Neural crest cell (in vitro differentiated cells): Measurements from ENCODE around the gene ELMO1. TPM values are rescaled to one million over a fixed set of nuclear protein-coding genes. Genes with fewer than 3 reads are reported as not detected.

Source experiments
- DNase-seq: peaks from one replicate; pipeline ENCODE4 v3.0.0; 2021; ENCODE audit warnings: low read depth, mixed read lengths, low spot score
- H3K27ac Mint-ChIP-seq: one replicate; pipeline ENCODE4 v1.8.0; 2021; ENCODE audit warnings: mild to moderate bottlenecking, mixed read lengths; ENCODE audit not compliant: unreplicated experiment
- H3K27me3 Mint-ChIP-seq: 2 replicates; pipeline ENCODE4 v1.8.0; 2021; ENCODE audit warnings: low read depth, mild to moderate bottlenecking, mixed read lengths
- H3K36me3 Mint-ChIP-seq: 2 replicates; pipeline ENCODE4 v1.8.0; 2021; ENCODE audit warnings: low read depth, mild to moderate bottlenecking, mixed read lengths
- H3K4me1 Mint-ChIP-seq: 2 replicates; pipeline ENCODE4 v1.8.0; 2021; ENCODE audit warnings: mixed read lengths
- H3K4me3 Mint-ChIP-seq: one replicate; pipeline ENCODE4 v1.8.0; 2021; ENCODE audit warnings: mild to moderate bottlenecking, mixed read lengths
- H3K9me3 Mint-ChIP-seq: 2 replicates; pipeline ENCODE4 v1.8.0; 2021; ENCODE audit warnings: mixed read lengths
- CTCF ChIP-seq: fragments of 200-600 bp; sonication (generic); conservative IDR thresholded peaks from 2 replicates; pipeline ENCODE4 v1.5.0; 2021; ENCODE audit warnings: antibody characterized with exemption, mild to moderate bottlenecking
- total RNA-seq: library from RNA; stranded (reverse); gene quantifications from 2 replicates; pipeline ENCODE4 v1.2.1, GENCODE V29; 2021

ELMO1 gene
- total RNA-seq, 1 donor from 2014 or later, result 7.4 TPM

GRCh38 chr7:37011151-37011890 is 437.3 kb downstream of the ELMO1 start:
- DNase-seq, result no peak
- Mint-ChIP-seq H3K4me3 (no peak overlapping the region), H3K4me1 (peaks cover 22% of the 10 kb centered on the region), H3K27me3 (no peaks in the 10 kb centered on the region), H3K9me3 (no peaks in the 10 kb centered on the region), H3K27ac (no peak overlapping the region), H3K36me3 (peaks cover 1% of the 10 kb centered on the region)
- TF ChIP-seq CTCF, result no peak

- no peak for DNase-seq
- no peaks in the 10 kb centered on the region for H3K9me3 Mint-ChIP-seq
- peaks cover 22% of the 10 kb centered on the region for H3K4me1 Mint-ChIP-seq
- no peaks in the 10 kb centered on the region for H3K36me3 Mint-ChIP-seq
- TF ChIP-seq CTCF, result no peak
- no peaks in the 10 kb centered on the region for H3K27me3 Mint-ChIP-seq
- H3K27ac Mint-ChIP-seq, result no peak overlapping the region
- H3K4me3 Mint-ChIP-seq, result no peak overlapping the region
These were observed 439.5 kb downstream of the ELMO1 start for GRCh38 chr7:37009125-37009675.

- no peaks in the 10 kb centered on the region for H3K36me3 Mint-ChIP-seq
- H3K9me3 Mint-ChIP-seq, result no peaks in the 10 kb centered on the region
- DNase-seq, result no peak
- no peak overlapping the region for H3K27ac Mint-ChIP-seq
- no peak for TF ChIP-seq CTCF
- no peak overlapping the region for H3K4me3 Mint-ChIP-seq
- peaks cover 18% of the 10 kb centered on the region for H3K4me1 Mint-ChIP-seq
- no peaks in the 10 kb centered on the region for H3K27me3 Mint-ChIP-seq
These were observed 441.0 kb downstream of the ELMO1 start for GRCh38 chr7:37007691-37008090.

- H3K27ac Mint-ChIP-seq, result no peak overlapping the region
- no peaks in the 10 kb centered on the region for H3K9me3 Mint-ChIP-seq
- no peaks in the 10 kb centered on the region for H3K36me3 Mint-ChIP-seq
- no peak for DNase-seq
- H3K4me1 Mint-ChIP-seq, result peaks cover 18% of the 10 kb centered on the region
- TF ChIP-seq CTCF, result no peak
- H3K27me3 Mint-ChIP-seq, result no peaks in the 10 kb centered on the region
- H3K4me3 Mint-ChIP-seq, result no peak overlapping the region
These were observed 441.4 kb downstream of the ELMO1 start for GRCh38 chr7:37007268-37007667.

GRCh38 chr7:37006764-37007163 is 441.9 kb downstream of the ELMO1 start:
- H3K4me1 Mint-ChIP-seq, result peaks cover 18% of the 10 kb centered on the region
- H3K27ac Mint-ChIP-seq, result no peak overlapping the region
- no peaks in the 10 kb centered on the region for H3K9me3 Mint-ChIP-seq
- TF ChIP-seq CTCF, result no peak
- H3K4me3 Mint-ChIP-seq, result no peak overlapping the region
- H3K27me3 Mint-ChIP-seq, result no peaks in the 10 kb centered on the region
- DNase-seq, result no peak
- no peaks in the 10 kb centered on the region for H3K36me3 Mint-ChIP-seq
